Hepatocyte (in vitro differentiated cells): ENCODE data around the gene NID1. TPM values are rescaled to one million over a fixed set of nuclear protein-coding genes. Genes with fewer than 3 reads are reported as not detected.

Experiments
- DNase-seq: peaks from one replicate; pipeline ENCODE4 v3.0.0-alpha.2; 2016; ENCODE audit warnings: low spot score
- H2AFZ ChIP-seq: fragments of 200-600 bp; sonication (generic); 2 replicates; pipeline ENCODE4 v1.6.0; 2016; ENCODE audit warnings: antibody characterized with exemption, mild to moderate bottlenecking
- H3K27ac ChIP-seq: fragments of 200-600 bp; sonication (generic); 2 replicates; pipeline ENCODE4 v1.5.1; 2016; ENCODE audit warnings: mild to moderate bottlenecking
- H3K27me3 ChIP-seq: fragments of 200-600 bp; sonication (generic); 2 replicates; pipeline ENCODE4 v1.6.1; 2016
- H3K36me3 ChIP-seq: fragments of 200-600 bp; sonication (generic); replicated peaks from 2 replicates; pipeline ENCODE4 v1.5.1; 2016; ENCODE audit warnings: low read depth; ENCODE audit not compliant: insufficient read depth
- H3K4me1 ChIP-seq: fragments of 200-600 bp; sonication (generic); 2 replicates; pipeline ENCODE4 v1.5.1; 2016; ENCODE audit warnings: mild to moderate bottlenecking, moderate library complexity; ENCODE audit not compliant: insufficient read depth
- H3K4me2 ChIP-seq: fragments of 200-600 bp; sonication (generic); 2 replicates; pipeline ENCODE4 v1.6.0; 2016
- H3K4me3 ChIP-seq: fragments of 200-600 bp; sonication (generic); 2 replicates; pipeline ENCODE4 v1.5.1; 2016; ENCODE audit warnings: mild to moderate bottlenecking
- H3K79me2 ChIP-seq: fragments of 200-600 bp; sonication (generic); 2 replicates; pipeline ENCODE4 v1.6.0; 2017; ENCODE audit warnings: mild to moderate bottlenecking
- H3K9me2 ChIP-seq: fragments of 200-600 bp; sonication (generic); replicated peaks from 2 replicates; pipeline ENCODE4 v1.6.0; 2017; ENCODE audit warnings: mild to moderate bottlenecking; ENCODE audit not compliant: insufficient read depth
- H3K9me3 ChIP-seq: fragments of 200-600 bp; sonication (generic); 2 replicates; pipeline ENCODE4 v1.5.1; 2016; ENCODE audit warnings: low read depth, mild to moderate bottlenecking
- H4K20me1 ChIP-seq: fragments of 200-600 bp; sonication (generic); 2 replicates; pipeline ENCODE4 v1.6.0; 2016; ENCODE audit warnings: mild to moderate bottlenecking; ENCODE audit not compliant: insufficient read depth, poor library complexity, severe bottlenecking
- CTCF ChIP-seq: fragments of 200-600 bp; sonication (generic); IDR thresholded peaks from 2 replicates; pipeline ENCODE4 v1.5.1; 2016; ENCODE audit warnings: antibody characterized with exemption, mild to moderate bottlenecking; ENCODE audit not compliant: poor library complexity
- EZH2 ChIP-seq: fragments of 200-600 bp; sonication (generic); IDR thresholded peaks from 2 replicates; pipeline ENCODE4 v1.6.1; 2016; ENCODE audit warnings: antibody characterized with exemption, mild to moderate bottlenecking, borderline replicate concordance
- EZH2phosphoT487 ChIP-seq: fragments of 200-600 bp; sonication (generic); IDR thresholded peaks from one replicate; pipeline ENCODE4 v1.6.1; 2018; ENCODE audit warnings: antibody characterized with exemption, mild to moderate bottlenecking, low read depth, moderate library complexity; ENCODE audit not compliant: unreplicated experiment, severe bottlenecking
- WGBS: methylation state at CpG from one replicate; pipeline ENCODE4 v1.1.6; 2016; ENCODE audit warnings: low lambda C conversion rate; ENCODE audit errors: missing lambda C conversion rate; 5-methylcytosine and 5-hydroxymethylcytosine counted together
- polyA plus RNA-seq: library from polyadenylated mRNA; unstranded; fragments of >200 nt; fragmentation: Nextera tagmentation; extraction: Ambion mirVana; gene quantifications from 2 replicates; pipeline ENCODE4 v1.2.1, GENCODE V29; 2016
- total RNA-seq: library from RNA; depleted of rRNA; stranded (reverse); fragments of >200 nt; gene quantifications from 2 replicates; pipeline ENCODE4 v1.2.3, GENCODE V29; 2014

Gene NID1, protein sequence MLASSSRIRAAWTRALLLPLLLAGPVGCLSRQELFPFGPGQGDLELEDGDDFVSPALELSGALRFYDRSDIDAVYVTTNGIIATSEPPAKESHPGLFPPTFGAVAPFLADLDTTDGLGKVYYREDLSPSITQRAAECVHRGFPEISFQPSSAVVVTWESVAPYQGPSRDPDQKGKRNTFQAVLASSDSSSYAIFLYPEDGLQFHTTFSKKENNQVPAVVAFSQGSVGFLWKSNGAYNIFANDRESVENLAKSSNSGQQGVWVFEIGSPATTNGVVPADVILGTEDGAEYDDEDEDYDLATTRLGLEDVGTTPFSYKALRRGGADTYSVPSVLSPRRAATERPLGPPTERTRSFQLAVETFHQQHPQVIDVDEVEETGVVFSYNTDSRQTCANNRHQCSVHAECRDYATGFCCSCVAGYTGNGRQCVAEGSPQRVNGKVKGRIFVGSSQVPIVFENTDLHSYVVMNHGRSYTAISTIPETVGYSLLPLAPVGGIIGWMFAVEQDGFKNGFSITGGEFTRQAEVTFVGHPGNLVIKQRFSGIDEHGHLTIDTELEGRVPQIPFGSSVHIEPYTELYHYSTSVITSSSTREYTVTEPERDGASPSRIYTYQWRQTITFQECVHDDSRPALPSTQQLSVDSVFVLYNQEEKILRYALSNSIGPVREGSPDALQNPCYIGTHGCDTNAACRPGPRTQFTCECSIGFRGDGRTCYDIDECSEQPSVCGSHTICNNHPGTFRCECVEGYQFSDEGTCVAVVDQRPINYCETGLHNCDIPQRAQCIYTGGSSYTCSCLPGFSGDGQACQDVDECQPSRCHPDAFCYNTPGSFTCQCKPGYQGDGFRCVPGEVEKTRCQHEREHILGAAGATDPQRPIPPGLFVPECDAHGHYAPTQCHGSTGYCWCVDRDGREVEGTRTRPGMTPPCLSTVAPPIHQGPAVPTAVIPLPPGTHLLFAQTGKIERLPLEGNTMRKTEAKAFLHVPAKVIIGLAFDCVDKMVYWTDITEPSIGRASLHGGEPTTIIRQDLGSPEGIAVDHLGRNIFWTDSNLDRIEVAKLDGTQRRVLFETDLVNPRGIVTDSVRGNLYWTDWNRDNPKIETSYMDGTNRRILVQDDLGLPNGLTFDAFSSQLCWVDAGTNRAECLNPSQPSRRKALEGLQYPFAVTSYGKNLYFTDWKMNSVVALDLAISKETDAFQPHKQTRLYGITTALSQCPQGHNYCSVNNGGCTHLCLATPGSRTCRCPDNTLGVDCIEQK
- total RNA-seq (57.3 and 72.8 TPM in 2 replicates), polyA plus RNA-seq (53.8 and 58.8 TPM in 2 replicates)

DNA sequence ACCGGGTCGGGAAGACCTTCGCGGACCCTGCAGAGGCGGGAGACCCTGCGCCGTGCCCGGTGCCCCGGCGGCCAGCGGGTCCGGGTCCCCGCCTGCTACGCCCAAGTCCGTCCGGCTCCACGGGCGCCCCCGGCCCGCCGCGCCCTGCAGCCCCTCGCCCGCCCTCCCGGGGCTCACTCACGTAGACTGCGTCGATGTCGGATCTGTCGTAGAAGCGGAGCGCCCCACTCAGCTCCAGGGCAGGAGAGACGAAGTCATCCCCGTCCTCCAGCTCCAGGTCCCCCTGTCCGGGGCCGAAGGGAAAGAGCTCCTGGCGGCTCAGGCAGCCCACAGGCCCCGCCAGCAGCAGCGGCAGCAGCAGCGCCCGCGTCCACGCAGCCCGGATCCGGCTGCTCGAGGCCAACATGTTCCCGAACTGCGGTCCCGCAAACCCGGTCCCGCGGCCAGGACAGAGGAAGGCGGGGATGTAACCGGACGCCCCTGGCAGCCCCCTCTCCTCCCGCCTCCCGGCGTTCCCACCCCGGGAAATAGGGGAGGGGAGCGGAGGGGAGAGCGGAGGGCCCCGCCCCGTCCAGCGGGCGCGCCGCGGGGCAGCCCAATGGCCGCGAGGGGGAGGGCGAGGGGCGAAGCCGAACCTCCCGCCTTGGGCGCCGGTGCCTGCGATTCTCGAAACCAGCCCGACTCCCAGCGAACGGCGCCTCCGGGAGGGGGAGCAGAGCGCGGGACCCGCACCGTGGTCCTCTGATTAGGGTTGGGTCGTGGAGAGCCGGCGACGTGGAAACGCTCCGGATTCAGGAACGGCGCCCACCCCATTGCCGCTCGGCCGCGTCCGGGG is at the start of gene NID1:
NID1 (minus strand) TSS at position 417 of the 835 bp plus-strand sequence; CDS start at position 406, 11 bp downstream.
- DNase-seq, result peak; percentile 87
- Histone ChIP-seq H3K9me2 (no peaks in the 10 kb centered on the region), H3K4me1 (no peaks in the 10 kb centered on the region), H3K4me2 (peak within 1 kb of the TSS; percentile 79), H3K4me3 (peak within 1 kb of the TSS; percentile 79), H3K36me3 (no peaks in the 10 kb centered on the region), H4K20me1 (no peaks in the 10 kb centered on the region), H2AFZ (peak within 1 kb of the TSS; percentile 65), H3K27me3 (peaks cover 10% of the 10 kb centered on the region), H3K27ac (peak within 1 kb of the TSS; percentile 91), H3K9me3 (no peaks in the 10 kb centered on the region), H3K79me2 (peaks cover 38% of the 10 kb centered on the region)
- TF ChIP-seq CTCF (peak; percentile 35), EZH2 (no peak)
- 1% methylated on average over 39 of the region's 100 CpGs for WGBS

GRCh38 chr1:236114076-236114747 is 49.3 kb upstream of the NID1 start:
- H3K79me2 ChIP-seq, result no peaks in the 10 kb centered on the region
- H3K9me2 ChIP-seq, result no peaks in the 10 kb centered on the region
- H3K4me1 ChIP-seq, result no peaks in the 10 kb centered on the region
- no peak for DNase-seq
- no peaks in the 10 kb centered on the region for H3K27me3 ChIP-seq
- no peak overlapping the region for H2AFZ ChIP-seq
- no peaks in the 10 kb centered on the region for H4K20me1 ChIP-seq
- H3K4me2 ChIP-seq, result no peak overlapping the region
- 97% methylated on average over 5 of the region's 5 CpGs for whole genome bisulfite sequencing
- H3K4me3 ChIP-seq, result no peak overlapping the region
- no peaks in the 10 kb centered on the region for H3K36me3 ChIP-seq
- H3K27ac ChIP-seq, result no peak overlapping the region
- no peaks in the 10 kb centered on the region for H3K9me3 ChIP-seq
- TF ChIP-seq EZH2, result no peak
- TF ChIP-seq EZH2phosphoT487, result no peak
- TF ChIP-seq CTCF, result no peak
